Osteocyte (in vitro differentiated cells): ENCODE data around the gene ERLIN1. TPM values are rescaled to one million over a fixed set of nuclear protein-coding genes. Genes with fewer than 3 reads are reported as not detected.

Experiments
- DNase-seq: peaks from one replicate; pipeline ENCODE4 v3.0.0; 2021; ENCODE audit warnings: mixed read lengths; ENCODE audit not compliant: unreplicated experiment; ENCODE audit errors: extremely low spot score
- H3K27ac Mint-ChIP-seq: one replicate; pipeline ENCODE4 v1.8.0; 2021; ENCODE audit warnings: mild to moderate bottlenecking, mixed read lengths; ENCODE audit not compliant: unreplicated experiment
- H3K27me3 Mint-ChIP-seq: one replicate; pipeline ENCODE4 v1.8.0; 2021; ENCODE audit warnings: mixed read lengths; ENCODE audit not compliant: unreplicated experiment
- H3K36me3 Mint-ChIP-seq: one replicate; pipeline ENCODE4 v1.8.0; 2021; ENCODE audit warnings: mixed read lengths; ENCODE audit not compliant: unreplicated experiment
- H3K4me1 Mint-ChIP-seq: one replicate; pipeline ENCODE4 v1.8.0; 2021; ENCODE audit warnings: mixed read lengths; ENCODE audit not compliant: unreplicated experiment
- H3K4me3 Mint-ChIP-seq: one replicate; pipeline ENCODE4 v1.8.0; 2021; ENCODE audit warnings: mild to moderate bottlenecking, moderate library complexity, mixed read lengths; ENCODE audit not compliant: unreplicated experiment
- H3K9me3 Mint-ChIP-seq: one replicate; pipeline ENCODE4 v1.8.0; 2021; ENCODE audit warnings: mixed read lengths; ENCODE audit not compliant: unreplicated experiment
- total RNA-seq: library from RNA; stranded (reverse); gene quantifications from 2 replicates; pipeline ENCODE4 v1.2.1, GENCODE V29; 2021
- TF ChIP-seq, protein P1 (sequence below): fragments of 200-600 bp; sonication (generic); IDR thresholded peaks from 2 replicates; pipeline ENCODE4 v1.5.0; 2021; ENCODE audit warnings: antibody characterized with exemption, mild to moderate bottlenecking, moderate library complexity

The ERLIN1 gene
- total RNA-seq, 1 donor from 2014 or later = 28.2 TPM

- TF ChIP-seq, protein P1, sequence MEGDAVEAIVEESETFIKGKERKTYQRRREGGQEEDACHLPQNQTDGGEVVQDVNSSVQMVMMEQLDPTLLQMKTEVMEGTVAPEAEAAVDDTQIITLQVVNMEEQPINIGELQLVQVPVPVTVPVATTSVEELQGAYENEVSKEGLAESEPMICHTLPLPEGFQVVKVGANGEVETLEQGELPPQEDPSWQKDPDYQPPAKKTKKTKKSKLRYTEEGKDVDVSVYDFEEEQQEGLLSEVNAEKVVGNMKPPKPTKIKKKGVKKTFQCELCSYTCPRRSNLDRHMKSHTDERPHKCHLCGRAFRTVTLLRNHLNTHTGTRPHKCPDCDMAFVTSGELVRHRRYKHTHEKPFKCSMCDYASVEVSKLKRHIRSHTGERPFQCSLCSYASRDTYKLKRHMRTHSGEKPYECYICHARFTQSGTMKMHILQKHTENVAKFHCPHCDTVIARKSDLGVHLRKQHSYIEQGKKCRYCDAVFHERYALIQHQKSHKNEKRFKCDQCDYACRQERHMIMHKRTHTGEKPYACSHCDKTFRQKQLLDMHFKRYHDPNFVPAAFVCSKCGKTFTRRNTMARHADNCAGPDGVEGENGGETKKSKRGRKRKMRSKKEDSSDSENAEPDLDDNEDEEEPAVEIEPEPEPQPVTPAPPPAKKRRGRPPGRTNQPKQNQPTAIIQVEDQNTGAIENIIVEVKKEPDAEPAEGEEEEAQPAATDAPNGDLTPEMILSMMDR = no peak
- Mint-ChIP-seq H3K36me3 (peaks cover 49% of the 10 kb centered on the region), H3K4me1 (no peaks in the 10 kb centered on the region), H3K27me3 (no peaks in the 10 kb centered on the region), H3K9me3 (peaks cover under 1% of the 10 kb centered on the region), H3K27ac (no peak overlapping the region), H3K4me3 (no peak overlapping the region)
- no peak for DNase-seq
These were observed 32.5 kb downstream of the ERLIN1 start for GRCh38 chr10:100153239-100153825.

DNA sequence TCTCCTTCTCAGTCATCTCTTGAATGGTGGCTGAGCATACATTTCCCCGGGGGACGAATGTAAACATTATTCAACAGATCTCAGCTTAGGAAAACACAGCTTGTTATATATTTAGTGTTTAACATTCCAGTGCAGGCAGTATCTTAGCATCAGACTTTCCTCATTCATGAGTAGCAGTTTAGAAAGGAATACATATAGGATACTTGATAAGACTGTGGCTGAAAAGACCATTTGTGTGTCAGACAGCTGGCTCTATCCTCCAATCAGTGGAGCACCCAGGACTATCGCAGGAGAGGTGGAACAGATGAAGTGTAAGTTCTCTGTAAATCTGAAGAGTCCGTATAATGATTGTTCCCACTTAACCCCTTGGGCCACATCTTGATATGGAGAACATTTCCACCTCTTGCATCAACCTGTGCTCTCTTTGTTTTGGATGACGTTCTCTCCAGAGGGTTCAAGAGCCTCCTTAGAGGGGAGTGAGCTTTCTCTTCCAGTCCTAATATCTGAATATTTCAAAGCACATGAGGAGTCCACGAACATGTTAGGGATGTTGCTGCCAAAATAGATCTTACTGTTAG, 34.0 kb downstream of the ERLIN1 start:
- no peak overlapping the region for H3K27ac Mint-ChIP-seq
- TF ChIP-seq, protein P1 = no peak
- no peak for DNase-seq
- H3K36me3 Mint-ChIP-seq = peaks cover 40% of the 10 kb centered on the region
- H3K4me1 Mint-ChIP-seq = no peaks in the 10 kb centered on the region
- H3K27me3 Mint-ChIP-seq = no peaks in the 10 kb centered on the region
- no peaks in the 10 kb centered on the region for H3K9me3 Mint-ChIP-seq
- H3K4me3 Mint-ChIP-seq = no peak overlapping the region

- H3K4me1 Mint-ChIP-seq = no peaks in the 10 kb centered on the region
- H3K4me3 Mint-ChIP-seq = no peak overlapping the region
- no peaks in the 10 kb centered on the region for H3K9me3 Mint-ChIP-seq
- peaks cover 23% of the 10 kb centered on the region for H3K36me3 Mint-ChIP-seq
- peaks cover 8% of the 10 kb centered on the region for H3K27me3 Mint-ChIP-seq
- DNase-seq = no peak
- TF ChIP-seq, protein P1 = no peak
- no peak overlapping the region for H3K27ac Mint-ChIP-seq
These were observed 37.2 kb downstream of the ERLIN1 start for GRCh38 chr10:100148353-100149211.

GRCh38 chr10:100146875-100147650, 38.8 kb downstream of the ERLIN1 start:
- H3K36me3 Mint-ChIP-seq = peaks cover 13% of the 10 kb centered on the region
- DNase-seq = no peak
- TF ChIP-seq, protein P1 = no peak
- H3K9me3 Mint-ChIP-seq = no peaks in the 10 kb centered on the region
- no peak overlapping the region for H3K4me3 Mint-ChIP-seq
- H3K27me3 Mint-ChIP-seq = peaks cover 17% of the 10 kb centered on the region
- H3K27ac Mint-ChIP-seq = no peak overlapping the region
- no peaks in the 10 kb centered on the region for H3K4me1 Mint-ChIP-seq
